ENCODE data around the gene YTHDF1.

DNA sequence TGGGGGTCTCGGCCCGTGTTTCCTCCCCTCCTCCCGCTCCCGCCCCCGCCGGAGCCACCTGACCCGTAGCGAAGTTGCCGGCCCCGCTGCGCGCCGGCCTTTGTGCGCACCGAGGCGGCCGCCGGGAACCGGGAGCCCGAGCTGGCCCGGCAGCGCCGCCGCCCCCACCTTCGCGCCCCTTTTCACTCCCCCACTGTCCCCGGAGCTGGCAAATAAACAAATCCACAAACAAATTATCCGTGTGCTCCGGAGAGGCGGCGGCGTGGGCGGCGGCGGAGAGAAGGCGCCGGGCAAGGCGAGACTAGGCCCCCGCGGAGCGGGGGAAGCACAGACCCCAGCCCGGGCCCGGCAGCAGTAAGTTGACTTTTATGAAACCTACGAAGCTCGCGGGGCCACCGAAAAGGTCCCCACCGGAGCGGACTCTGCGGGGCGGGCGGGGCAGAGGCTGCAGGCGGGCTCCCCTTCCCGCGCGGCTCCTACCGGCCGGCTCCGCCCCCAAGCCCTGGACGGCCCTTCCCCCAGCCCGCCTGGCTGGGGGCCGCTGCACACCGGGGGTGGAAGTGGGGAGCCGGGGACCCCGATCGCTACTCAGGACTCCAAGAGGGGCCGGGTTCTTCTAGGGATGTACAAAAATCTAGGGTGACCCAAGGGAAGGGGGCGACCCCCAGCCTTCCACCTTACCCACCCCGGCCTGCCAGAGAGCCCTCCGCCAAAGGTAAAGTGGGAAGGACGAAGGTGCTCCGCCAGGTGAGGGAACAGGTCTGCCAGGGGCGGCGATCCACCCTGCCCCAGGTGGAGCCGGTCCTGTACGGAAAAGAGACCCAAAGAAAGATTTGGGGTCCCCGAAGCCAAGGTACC, 40.7 kb downstream of the YTHDF1 start:
- TF ChIP-seq, protein P1, sequence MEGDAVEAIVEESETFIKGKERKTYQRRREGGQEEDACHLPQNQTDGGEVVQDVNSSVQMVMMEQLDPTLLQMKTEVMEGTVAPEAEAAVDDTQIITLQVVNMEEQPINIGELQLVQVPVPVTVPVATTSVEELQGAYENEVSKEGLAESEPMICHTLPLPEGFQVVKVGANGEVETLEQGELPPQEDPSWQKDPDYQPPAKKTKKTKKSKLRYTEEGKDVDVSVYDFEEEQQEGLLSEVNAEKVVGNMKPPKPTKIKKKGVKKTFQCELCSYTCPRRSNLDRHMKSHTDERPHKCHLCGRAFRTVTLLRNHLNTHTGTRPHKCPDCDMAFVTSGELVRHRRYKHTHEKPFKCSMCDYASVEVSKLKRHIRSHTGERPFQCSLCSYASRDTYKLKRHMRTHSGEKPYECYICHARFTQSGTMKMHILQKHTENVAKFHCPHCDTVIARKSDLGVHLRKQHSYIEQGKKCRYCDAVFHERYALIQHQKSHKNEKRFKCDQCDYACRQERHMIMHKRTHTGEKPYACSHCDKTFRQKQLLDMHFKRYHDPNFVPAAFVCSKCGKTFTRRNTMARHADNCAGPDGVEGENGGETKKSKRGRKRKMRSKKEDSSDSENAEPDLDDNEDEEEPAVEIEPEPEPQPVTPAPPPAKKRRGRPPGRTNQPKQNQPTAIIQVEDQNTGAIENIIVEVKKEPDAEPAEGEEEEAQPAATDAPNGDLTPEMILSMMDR (IDR thresholded peaks at IDR 0.05), result no peak
- no peak for TF ChIP-seq POLR2A (IDR thresholded peaks at IDR 0.05)

All from esophagus squamous epithelium (tissue), 4 donors.